Trophoblast cell (in vitro differentiated cells and primary cell): ENCODE data around the gene ANKS1B.

Experiments used
- DNase-seq, 2 donors: peaks; one replicate each; pipeline ENCODE4 v3.0.0-alpha.2; 2016
- H2AFZ ChIP-seq: 2 replicates; pipeline ENCODE4 v1.6.1; 2013; ENCODE audit warnings: low read length, moderate library complexity, mild to moderate bottlenecking; ENCODE audit not compliant: insufficient read depth, poor library complexity
- H2AK5ac ChIP-seq: 2 replicates; pipeline ENCODE4 v1.6.1; 2013; ENCODE audit warnings: mild to moderate bottlenecking, low read length
- H2BK120ac ChIP-seq: 2 replicates; pipeline ENCODE4 v1.6.1; 2013; ENCODE audit warnings: low read length, mild to moderate bottlenecking, moderate library complexity; ENCODE audit not compliant: insufficient read depth, poor library complexity
- H2BK12ac ChIP-seq: 2 replicates; pipeline ENCODE4 v1.6.1; 2013; ENCODE audit warnings: mild to moderate bottlenecking, low read length, moderate library complexity
- H2BK5ac ChIP-seq: 2 replicates; pipeline ENCODE4 v1.6.1; 2013; ENCODE audit warnings: low read length, low read depth, moderate library complexity, mild to moderate bottlenecking; ENCODE audit not compliant: poor library complexity
- H3K14ac ChIP-seq: 2 replicates; pipeline ENCODE4 v1.6.1; 2013; ENCODE audit warnings: mild to moderate bottlenecking, low read length
- H3K18ac ChIP-seq: 2 replicates; pipeline ENCODE4 v1.6.1; 2013; ENCODE audit warnings: mild to moderate bottlenecking, low read length
- H3K23ac ChIP-seq: 2 replicates; pipeline ENCODE4 v1.6.1; 2013; ENCODE audit warnings: low read length
- H3K27ac ChIP-seq: 2 replicates; pipeline ENCODE4 v1.5.1; 2013; ENCODE audit warnings: low read depth, mild to moderate bottlenecking, inconsistent platforms, low read length, moderate library complexity
- H3K27me3 ChIP-seq: 2 replicates; pipeline ENCODE4 v1.6.1; 2013; ENCODE audit warnings: inconsistent platforms, mild to moderate bottlenecking, low read length, moderate library complexity; ENCODE audit not compliant: insufficient read depth
- H3K36me3 ChIP-seq, 2 experiments: 1 replicate in 1 of 2; 2 replicates in 1 of 2; pipeline ENCODE4 v1.6.1; 2013; ENCODE audit warnings: low read length in 2 of 2, mild to moderate bottlenecking in 2 of 2, moderate library complexity in 1 of 2; ENCODE audit not compliant: insufficient read depth in 2 of 2, control insufficient read depth in 1 of 2
- H3K4ac ChIP-seq: 2 replicates; pipeline ENCODE4 v1.6.1; 2013; ENCODE audit warnings: low read depth, mild to moderate bottlenecking, low read length, moderate library complexity
- H3K4me1 ChIP-seq, 2 experiments: 1 replicate in 1 of 2; 2 replicates in 1 of 2; pipeline ENCODE4 v1.6.1; 2013; ENCODE audit warnings: low read length in 2 of 2, mild to moderate bottlenecking in 2 of 2, moderate library complexity in 1 of 2; ENCODE audit not compliant: insufficient read depth in 2 of 2, control insufficient read depth in 1 of 2
- H3K4me2 ChIP-seq: 2 replicates; pipeline ENCODE4 v1.6.1; 2013; ENCODE audit warnings: inconsistent platforms, mild to moderate bottlenecking, low read length, moderate library complexity
- H3K4me3 ChIP-seq: 2 replicates; pipeline ENCODE4 v1.5.1; 2013; ENCODE audit warnings: mild to moderate bottlenecking, low read depth, low read length, inconsistent platforms
- H3K79me1 ChIP-seq: one replicate; pipeline ENCODE4 v1.6.1; 2013; ENCODE audit warnings: low read length
- H3K79me2 ChIP-seq: 2 replicates; pipeline ENCODE4 v1.6.1; 2013; ENCODE audit warnings: low read length, mild to moderate bottlenecking; ENCODE audit not compliant: control insufficient read depth, insufficient read depth, poor library complexity
- H3K9ac ChIP-seq: 2 replicates; pipeline ENCODE4 v1.6.1; 2013; ENCODE audit warnings: mild to moderate bottlenecking, low read length
- H3K9me3 ChIP-seq: 2 replicates; pipeline ENCODE4 v1.6.1; 2013; ENCODE audit warnings: low read depth, mild to moderate bottlenecking, control low read depth, inconsistent platforms, low read length; ENCODE audit not compliant: insufficient read depth
- H4K12ac ChIP-seq: 2 replicates; pipeline ENCODE4 v1.6.1; 2013; ENCODE audit warnings: low read depth, mild to moderate bottlenecking, low read length, moderate library complexity
- H4K8ac ChIP-seq: 2 replicates; pipeline ENCODE4 v1.6.1; 2013; ENCODE audit warnings: low read depth, mild to moderate bottlenecking, low read length, moderate library complexity
- H4K91ac ChIP-seq: one replicate; pipeline ENCODE4 v1.6.1; 2013; ENCODE audit warnings: low read depth, mild to moderate bottlenecking, low read length, moderate library complexity
- WGBS: extraction: QIAGEN DNeasy Blood & Tissue Kit; methylation state at CpG from one replicate; pipeline ENCODE4 v1.1.7; 2013; ENCODE audit warnings: missing lambda C conversion rate; ENCODE audit not compliant: insufficient read length, insufficient coverage; ENCODE audit errors: extremely low coverage; 5-methylcytosine and 5-hydroxymethylcytosine counted together

The ANKS1B gene

GRCh38 chr12:99234702-99235101 lies 750.0 kb downstream of the ANKS1B start:
- Histone ChIP-seq H4K8ac (no peak overlapping the region), H3K9ac (no peak overlapping the region), H3K27ac (no peak overlapping the region), H3K23ac (no peak overlapping the region), H2AK5ac (no peak overlapping the region), H3K9me3 (no peaks in the 10 kb centered on the region), H4K12ac (no peak overlapping the region), H4K91ac (no peak overlapping the region), H3K27me3 (no peaks in the 10 kb centered on the region), H3K79me1 (no peaks in the 10 kb centered on the region), H2BK12ac (no peak overlapping the region), H3K14ac (no peak overlapping the region), H3K4ac (no peak overlapping the region), H3K18ac (no peak overlapping the region), H3K4me3 (no peak overlapping the region), H3K4me2 (no peak overlapping the region), H2BK120ac (no peak overlapping the region), H2AFZ (no peak overlapping the region), H3K4me1 (no peaks in the 10 kb centered on the region), H2BK5ac (no peak overlapping the region), H3K79me2 (no peaks in the 10 kb centered on the region), H3K36me3 (no peaks in the 10 kb centered on the region)
- DNase-seq = no peak
- WGBS = no CpG with 5 or more reads among the region's 1 CpG

GRCh38 chr12:99232324-99232723 lies 752.4 kb downstream of the ANKS1B start:
- Histone ChIP-seq H2AFZ (no peak overlapping the region), H3K9ac (no peak overlapping the region), H4K8ac (no peak overlapping the region), H3K23ac (no peak overlapping the region), H3K79me1 (no peaks in the 10 kb centered on the region), H3K79me2 (no peaks in the 10 kb centered on the region), H3K36me3 (no peaks in the 10 kb centered on the region), H3K27me3 (no peaks in the 10 kb centered on the region), H2AK5ac (no peak overlapping the region), H3K9me3 (no peaks in the 10 kb centered on the region), H3K18ac (no peak overlapping the region), H4K91ac (no peak overlapping the region), H3K4me1 (no peaks in the 10 kb centered on the region), H3K4ac (no peak overlapping the region), H3K27ac (no peak overlapping the region), H3K4me3 (no peak overlapping the region), H4K12ac (no peak overlapping the region), H2BK5ac (no peak overlapping the region), H3K4me2 (no peak overlapping the region), H2BK120ac (no peak overlapping the region), H3K14ac (no peak overlapping the region), H2BK12ac (no peak overlapping the region)
- WGBS = no CpG with 5 or more reads among the region's 4 CpGs
- no peak for DNase-seq

- no peak overlapping the region for H3K4ac ChIP-seq
- no peak overlapping the region for H3K14ac ChIP-seq
- H3K79me1 ChIP-seq = no peaks in the 10 kb centered on the region
- H3K27me3 ChIP-seq = no peaks in the 10 kb centered on the region
- H4K12ac ChIP-seq = no peak overlapping the region
- no peak overlapping the region for H4K91ac ChIP-seq
- no peak overlapping the region for H2BK120ac ChIP-seq
- no peak overlapping the region for H2AFZ ChIP-seq
- H3K27ac ChIP-seq = no peak overlapping the region
- no peak overlapping the region for H3K4me3 ChIP-seq
- no peak overlapping the region for H2BK12ac ChIP-seq
- no peak overlapping the region for H3K4me2 ChIP-seq
- no peaks in the 10 kb centered on the region for H3K79me2 ChIP-seq
- no peaks in the 10 kb centered on the region for H3K4me1 ChIP-seq
- no peaks in the 10 kb centered on the region for H3K9me3 ChIP-seq
- DNase-seq = no peak
- no peak overlapping the region for H3K23ac ChIP-seq
- no peaks in the 10 kb centered on the region for H3K36me3 ChIP-seq
- no peak overlapping the region for H3K18ac ChIP-seq
- WGBS = no CpG with 5 or more reads among the region's 1 CpG
- H3K9ac ChIP-seq = no peak overlapping the region
- no peak overlapping the region for H4K8ac ChIP-seq
- no peak overlapping the region for H2AK5ac ChIP-seq
- H2BK5ac ChIP-seq = no peak overlapping the region
Observed at GRCh38 chr12:99231031-99231430, 753.7 kb downstream of the ANKS1B start.

- no CpG with 5 or more reads among the region's 5 CpGs for WGBS
- Histone ChIP-seq H2BK120ac (no peak overlapping the region), H3K9ac (no peak overlapping the region), H3K4me1 (no peaks in the 10 kb centered on the region), H3K4me3 (no peak overlapping the region), H3K23ac (no peak overlapping the region), H4K8ac (no peak overlapping the region), H4K12ac (no peak overlapping the region), H3K14ac (no peak overlapping the region), H3K27me3 (no peaks in the 10 kb centered on the region), H2AK5ac (no peak overlapping the region), H2BK12ac (no peak overlapping the region), H3K18ac (no peak overlapping the region), H4K91ac (no peak overlapping the region), H2AFZ (no peak overlapping the region), H3K79me2 (no peaks in the 10 kb centered on the region), H3K9me3 (no peaks in the 10 kb centered on the region), H3K4ac (no peak overlapping the region), H3K27ac (no peak overlapping the region), H3K79me1 (no peaks in the 10 kb centered on the region), H3K36me3 (no peaks in the 10 kb centered on the region), H3K4me2 (no peak overlapping the region), H2BK5ac (no peak overlapping the region)
- DNase-seq = no peak
Observed at GRCh38 chr12:99224237-99224636, 760.5 kb downstream of the ANKS1B start.
